HG03460 (cell line): ENCODE data around the gene BBOX1.

Source experiments
- ATAC-seq: cut with Tn5 transposase; IDR thresholded peaks from one replicate; pipeline ENCODE4 v1.9.1; 2021; ENCODE audit not compliant: unreplicated experiment

The BBOX1 gene

GRCh38 chr11:27024865-27025264, 15.8 kb upstream of the BBOX1 start:
- ATAC-seq = no peak

GRCh38 chr11:27025312-27025955, 15.2 kb upstream of the BBOX1 start:
- no peak for ATAC-seq

- no peak for ATAC-seq
Measured at GRCh38 chr11:27025957-27026733, 14.5 kb upstream of the BBOX1 start.

GRCh38 chr11:27028561-27028965, 12.1 kb upstream of the BBOX1 start:
- ATAC-seq = no peak

- no peak for ATAC-seq
Measured at GRCh38 chr11:27029966-27030365, 10.6 kb upstream of the BBOX1 start.

- no peak for ATAC-seq
Measured at GRCh38 chr11:27031754-27032153, 8.9 kb upstream of the BBOX1 start.

- ATAC-seq = no peak
Measured at GRCh38 chr11:27039873-27040272, 742 bp upstream of the BBOX1 start.

GRCh38 chr11:27041141-27041899, 705 bp downstream of the BBOX1 start:
- ATAC-seq = no peak

GRCh38 chr11:27046956-27047355, 6.3 kb downstream of the BBOX1 start:
- no peak for ATAC-seq

GRCh38 chr11:27052668-27053067, 12.1 kb downstream of the BBOX1 start:
- no peak for ATAC-seq

- ATAC-seq = no peak
Measured at GRCh38 chr11:27055065-27055682, 14.6 kb downstream of the BBOX1 start.

- no peak for ATAC-seq
Measured at GRCh38 chr11:27057091-27057780, 16.6 kb downstream of the BBOX1 start.

- ATAC-seq = no peak
Measured at GRCh38 chr11:27058456-27058855, 17.8 kb downstream of the BBOX1 start.

- ATAC-seq = no peak
Measured at GRCh38 chr11:27059431-27059830, 18.8 kb downstream of the BBOX1 start.

GRCh38 chr11:27060816-27061460, 20.3 kb downstream of the BBOX1 start:
- ATAC-seq = no peak

GRCh38 chr11:27061461-27061821, 20.8 kb downstream of the BBOX1 start:
- ATAC-seq = no peak

GRCh38 chr11:27064086-27064485, 23.5 kb downstream of the BBOX1 start:
- no peak for ATAC-seq

GRCh38 chr11:27075192-27075591, 34.6 kb downstream of the BBOX1 start:
- ATAC-seq = no peak

- ATAC-seq = no peak
Measured at GRCh38 chr11:27075655-27076054, 35.0 kb downstream of the BBOX1 start.

- no peak for ATAC-seq
Measured at GRCh38 chr11:27076121-27076589, 35.5 kb downstream of the BBOX1 start.
